ENCODE measurements around the gene ROBO1.
"Not testable (repeated sequence)": the region's sequence is repeated elsewhere in the genome, so short reads cannot be mapped to it uniquely, and the experiment has no call there.

The ROBO1 gene

GRCh38 chr3:78757731-78758130 lies 1010.1 kb downstream of the ROBO1 start:
- FAIRE-seq (no peak), DNase-seq (ENCODE audit: low spot score) (no peak)

DNA sequence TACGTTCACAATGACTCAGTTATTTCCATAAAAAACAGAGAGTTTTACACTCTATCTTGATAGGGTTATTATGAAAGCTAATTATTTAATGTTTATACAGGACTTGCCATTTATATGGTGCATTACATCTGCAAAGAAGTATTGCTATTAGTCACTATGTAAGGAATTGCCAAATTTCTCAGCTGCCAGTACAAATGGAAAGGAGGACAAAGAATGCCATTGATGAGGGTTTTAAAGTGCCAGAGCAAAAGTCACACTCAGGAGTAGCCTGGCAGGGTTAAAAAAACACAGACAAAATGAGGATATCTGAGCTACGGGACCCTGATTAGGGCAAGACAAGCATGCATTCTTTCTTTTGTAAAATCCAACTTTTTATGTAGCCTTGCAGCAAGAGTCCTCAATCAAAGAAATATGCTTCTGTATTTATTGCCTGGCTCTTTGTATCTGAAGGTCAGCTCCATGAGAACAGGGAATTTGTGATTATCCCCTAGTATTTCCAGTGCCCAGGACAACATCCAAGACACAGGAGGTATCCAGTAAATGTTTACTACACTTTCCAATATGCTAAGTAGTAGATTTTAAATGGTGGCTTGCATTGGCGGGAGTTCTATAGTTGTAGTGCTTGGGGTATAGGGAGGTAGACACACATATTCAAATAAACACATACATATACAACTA lies 1013.6 kb downstream of the ROBO1 start:
- FAIRE-seq (no peak), DNase-seq (ENCODE audit: low spot score) (peak; percentile 48)

- FAIRE-seq = no peak
- DNase-seq (ENCODE audit: low spot score) = no peak
Observed at GRCh38 chr3:78751266-78751665, 1016.5 kb downstream of the ROBO1 start.

GRCh38 chr3:78750291-78750690 lies 1017.5 kb downstream of the ROBO1 start:
- DNase-seq (ENCODE audit: low spot score); FAIRE-seq: not testable (repeated sequence)

DNA sequence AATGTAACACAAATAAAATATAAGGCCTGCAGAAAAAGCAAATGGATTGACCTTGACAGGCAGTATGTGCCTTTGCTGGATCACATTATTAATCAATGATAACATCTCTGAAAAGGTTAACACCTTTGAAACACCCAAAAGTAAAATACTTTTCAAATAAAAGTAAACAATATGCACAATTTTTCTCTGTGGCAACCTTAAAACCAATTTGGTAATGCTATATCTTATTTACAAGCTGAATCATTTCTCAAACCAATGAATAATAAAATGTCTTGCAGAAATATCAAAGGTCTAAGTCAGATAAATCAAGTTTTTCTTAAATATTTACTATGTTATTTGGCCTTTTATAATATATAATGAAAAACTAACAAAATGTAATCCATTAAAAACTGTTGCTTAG lies 1018.7 kb downstream of the ROBO1 start:
- no peak for DNase-seq (ENCODE audit: low spot score)
- FAIRE-seq = no peak

DNA sequence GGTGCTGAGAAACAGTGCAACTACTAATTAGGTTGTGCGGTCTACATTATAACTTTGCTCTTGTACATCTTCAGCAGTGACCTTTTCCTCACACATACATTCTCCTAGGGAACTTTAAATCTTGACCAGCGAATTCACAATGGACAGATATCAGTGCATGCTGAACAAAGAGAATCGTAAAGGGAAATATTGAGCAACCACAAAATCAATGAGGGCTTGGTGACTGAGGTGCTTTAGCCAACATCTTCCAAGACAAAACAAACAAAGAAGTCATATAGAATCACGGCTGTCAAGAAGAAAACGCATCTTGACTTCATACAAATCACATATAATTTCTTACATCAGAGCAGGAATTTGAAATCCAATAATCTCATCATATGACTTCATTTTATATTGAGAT lies 1022.0 kb downstream of the ROBO1 start:
- DNase-seq (ENCODE audit: low spot score) = no peak
- no peak for FAIRE-seq

DNA sequence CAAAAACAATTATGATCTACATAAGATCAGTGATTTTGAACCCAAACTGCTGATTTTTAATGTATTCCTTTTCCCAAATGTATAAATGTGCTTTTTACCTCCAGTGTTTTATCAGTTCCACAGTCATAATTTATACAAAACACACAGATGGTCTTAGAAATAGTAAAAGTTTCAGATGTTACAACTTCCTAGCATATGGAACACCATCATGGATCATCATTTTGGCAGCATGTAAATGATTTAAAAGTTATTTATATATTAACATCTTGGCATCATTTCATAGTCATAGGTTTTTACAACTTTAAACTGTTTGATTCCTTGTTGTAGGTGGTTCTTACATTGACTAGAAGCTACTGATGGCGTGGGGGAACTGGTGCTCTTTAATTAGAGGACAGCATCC lies 1025.3 kb downstream of the ROBO1 start:
- DNase-seq (ENCODE audit: low spot score) (no peak), FAIRE-seq (no peak)

DNA sequence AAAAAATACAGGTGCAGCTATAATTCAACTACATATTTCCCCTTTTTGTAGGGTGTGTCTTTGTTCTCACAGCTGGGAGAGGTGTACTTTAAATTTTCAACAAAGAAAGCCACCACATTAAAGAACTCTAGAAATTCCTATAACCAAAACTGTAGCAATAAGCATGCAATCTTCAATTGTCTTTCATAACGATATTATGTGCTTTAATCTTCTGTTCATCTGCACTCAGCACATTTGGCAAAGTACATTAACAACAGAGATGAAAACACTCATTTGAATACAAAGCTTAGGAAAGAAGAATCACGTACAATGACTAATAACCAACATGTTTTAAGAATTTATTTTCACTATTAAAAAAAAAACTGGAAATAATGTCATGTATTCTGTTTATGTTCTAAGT lies 1025.8 kb downstream of the ROBO1 start:
- DNase-seq (ENCODE audit: low spot score) (no peak), FAIRE-seq (no peak)

DNA sequence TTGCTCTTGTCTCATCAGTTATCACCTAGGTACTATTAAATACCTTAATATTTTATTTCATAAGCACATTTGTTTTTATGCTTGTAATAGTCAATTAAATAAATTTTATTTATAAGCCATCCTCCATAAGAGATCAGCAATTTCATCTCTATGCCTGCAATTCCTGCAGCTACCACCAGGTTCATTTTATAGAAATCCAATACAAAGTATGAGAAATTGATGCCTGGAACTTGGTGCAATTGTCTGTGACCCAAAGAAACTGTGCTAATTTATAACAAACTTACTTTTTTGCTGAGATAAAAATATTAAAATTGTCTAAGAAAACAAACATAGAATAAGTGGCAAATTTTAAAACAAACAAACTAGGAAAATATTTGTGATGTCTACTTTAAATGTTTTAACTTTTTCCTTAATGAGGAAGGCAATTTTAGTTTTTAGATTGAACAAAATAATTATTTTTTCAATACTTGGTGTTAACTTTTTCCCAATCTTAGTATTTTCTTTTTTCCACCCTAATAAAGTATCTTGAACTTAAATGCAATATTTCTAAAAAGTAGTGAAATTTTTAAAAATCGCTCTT lies 1026.6 kb downstream of the ROBO1 start:
- DNase-seq (ENCODE audit: low spot score) (no peak), FAIRE-seq (no peak)

DNA sequence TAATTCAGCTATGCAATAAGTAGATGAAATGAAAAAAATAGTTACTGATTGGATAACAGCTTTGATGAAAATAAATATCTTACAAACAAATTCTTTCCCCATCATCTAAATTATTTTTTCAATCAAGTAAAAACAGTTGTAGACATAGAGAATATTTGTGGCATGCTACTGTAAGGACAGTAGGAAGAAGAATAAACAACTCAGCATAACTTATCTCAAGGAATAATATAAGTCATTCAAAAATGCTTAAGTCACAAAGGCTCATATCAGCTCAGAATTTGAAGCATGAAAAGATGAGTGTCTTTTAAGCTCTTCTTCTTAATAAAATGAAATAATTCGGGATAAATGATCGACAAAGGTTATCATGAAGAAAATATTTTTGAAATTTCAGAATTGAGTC lies 1029.0 kb downstream of the ROBO1 start:
- DNase-seq (ENCODE audit: low spot score) (no peak), FAIRE-seq (no peak)

- FAIRE-seq (no peak), DNase-seq (ENCODE audit: low spot score) (peak; percentile 36)
Observed at GRCh38 chr3:78737988-78738387, 1029.8 kb downstream of the ROBO1 start.

- FAIRE-seq (no peak), DNase-seq (ENCODE audit: low spot score) (no peak)
Observed at GRCh38 chr3:78736863-78737262, 1030.9 kb downstream of the ROBO1 start.

GRCh38 chr3:78734048-78734637 lies 1033.7 kb downstream of the ROBO1 start:
- FAIRE-seq (no peak), DNase-seq (ENCODE audit: low spot score) (no peak)

DNA sequence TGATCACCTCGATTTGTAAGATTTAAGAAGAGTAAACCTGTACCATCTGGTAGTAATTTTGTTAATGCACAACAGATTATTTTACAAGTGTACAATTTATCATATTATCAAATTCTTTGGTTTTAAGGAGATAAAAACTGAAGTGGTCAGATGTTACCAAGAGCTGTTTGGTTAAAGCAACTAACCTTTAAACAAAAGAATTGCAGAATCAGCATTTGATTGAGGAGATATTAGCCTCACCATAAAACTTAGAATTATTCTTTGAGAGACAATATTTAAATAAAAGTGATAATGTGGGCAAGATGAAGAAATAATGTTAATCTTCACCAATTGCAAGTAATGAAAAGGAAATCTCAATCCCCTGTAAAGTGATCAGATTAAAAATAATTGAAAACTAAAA lies 1034.9 kb downstream of the ROBO1 start:
- DNase-seq (ENCODE audit: low spot score) (no peak), FAIRE-seq (no peak)

DNA sequence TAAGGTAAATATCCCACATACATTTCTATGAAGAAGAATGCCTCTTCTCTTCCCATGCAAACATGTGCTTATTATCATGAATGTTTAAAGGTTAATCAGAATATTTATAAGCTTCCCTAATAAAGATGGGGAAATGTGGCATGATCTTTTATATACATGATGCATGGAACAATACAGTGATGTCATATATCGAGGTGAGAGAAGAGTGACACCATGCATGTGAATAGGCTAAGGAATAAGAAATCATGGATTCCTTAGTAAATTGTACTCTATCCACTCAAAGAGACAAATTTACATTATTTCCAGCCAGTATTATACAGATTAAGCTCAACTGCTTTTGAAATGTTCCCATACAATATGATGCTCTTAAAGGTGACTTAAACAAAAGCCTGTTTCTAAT lies 1035.3 kb downstream of the ROBO1 start:
- no peak for DNase-seq (ENCODE audit: low spot score)
- FAIRE-seq = no peak

DNA sequence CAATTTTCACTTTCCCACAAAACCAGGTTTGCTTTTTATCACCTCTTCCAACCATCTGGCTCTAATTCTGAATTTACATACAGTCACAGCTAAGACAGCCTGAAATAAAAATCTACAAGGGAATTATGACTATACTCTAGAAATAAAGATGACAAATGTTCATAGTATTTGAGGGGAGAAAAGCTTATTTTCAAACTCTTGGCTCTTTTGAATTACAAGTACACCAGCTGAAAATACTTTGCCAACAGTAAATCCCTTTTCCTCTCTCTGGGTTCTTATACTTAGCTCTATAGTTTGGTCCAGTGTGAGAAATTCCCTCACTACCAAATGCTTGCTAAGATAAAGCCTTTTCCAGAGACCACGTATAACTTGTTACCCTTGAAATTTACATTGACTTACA lies 1037.9 kb downstream of the ROBO1 start:
- DNase-seq (ENCODE audit: low spot score) (no peak), FAIRE-seq (no peak)

DNA sequence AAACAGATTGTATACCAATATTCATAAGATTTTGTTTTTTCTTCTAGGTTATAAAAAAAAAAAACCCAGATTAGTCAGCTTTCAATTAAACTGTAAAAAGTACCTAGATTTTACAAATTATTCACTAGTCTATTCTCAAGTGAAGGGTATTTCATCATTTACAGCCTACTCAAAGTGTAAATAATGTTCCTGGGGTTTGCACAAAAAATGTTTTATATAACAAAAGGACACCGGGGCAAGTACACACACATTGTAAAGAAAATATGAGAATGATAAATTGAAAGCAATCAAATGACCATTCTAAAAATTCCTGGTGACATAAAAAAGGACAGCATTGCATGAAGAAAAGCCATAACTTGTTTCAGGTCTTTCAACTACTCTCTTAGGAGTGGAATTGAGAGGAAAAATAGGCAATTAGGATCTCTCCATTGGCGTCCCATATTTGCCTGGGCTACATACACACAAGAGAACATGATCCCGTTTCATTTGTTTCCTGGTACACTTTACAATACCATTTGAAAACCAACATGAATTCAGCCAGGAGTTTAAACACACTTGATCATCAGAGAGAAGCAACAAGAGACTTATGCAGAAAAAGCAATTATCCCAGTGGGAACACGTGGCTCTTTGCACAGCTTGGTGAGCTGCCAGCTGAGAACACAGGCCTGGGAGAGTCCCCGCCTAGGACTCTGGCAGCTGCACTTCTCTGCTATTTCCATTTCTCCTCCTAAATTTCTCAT lies 1039.2 kb downstream of the ROBO1 start:
- FAIRE-seq (no peak), DNase-seq (ENCODE audit: low spot score) (no peak)

- DNase-seq (ENCODE audit: low spot score) (no peak), FAIRE-seq (no peak)
Observed at GRCh38 chr3:78726545-78726944, 1041.3 kb downstream of the ROBO1 start.

DNA sequence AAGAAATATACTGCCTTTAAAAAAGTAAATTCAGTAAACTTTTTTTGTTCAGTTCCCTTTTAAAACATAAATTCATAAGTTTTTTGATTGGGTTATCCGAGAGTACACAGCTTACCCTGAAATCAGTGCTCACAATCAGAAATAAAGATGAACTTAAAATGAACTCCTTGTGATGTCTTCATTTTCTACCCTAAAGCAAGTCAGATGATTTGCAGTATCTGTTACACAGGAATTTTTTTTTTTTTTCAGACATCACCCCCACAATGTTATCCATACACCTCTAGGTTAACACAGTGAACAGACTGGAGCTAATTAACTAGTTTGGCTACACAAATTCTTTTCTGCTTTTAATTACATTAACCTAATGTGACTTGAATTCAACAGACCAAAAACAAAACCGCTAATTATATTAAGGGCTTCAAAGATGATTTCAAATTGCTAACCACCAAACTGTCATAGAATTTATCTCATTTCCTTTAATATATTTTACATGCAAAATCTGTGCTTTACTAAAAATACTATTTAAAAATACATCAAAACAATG lies 1042.0 kb downstream of the ROBO1 start:
- no peak for DNase-seq (ENCODE audit: low spot score)
- no peak for FAIRE-seq

DNA sequence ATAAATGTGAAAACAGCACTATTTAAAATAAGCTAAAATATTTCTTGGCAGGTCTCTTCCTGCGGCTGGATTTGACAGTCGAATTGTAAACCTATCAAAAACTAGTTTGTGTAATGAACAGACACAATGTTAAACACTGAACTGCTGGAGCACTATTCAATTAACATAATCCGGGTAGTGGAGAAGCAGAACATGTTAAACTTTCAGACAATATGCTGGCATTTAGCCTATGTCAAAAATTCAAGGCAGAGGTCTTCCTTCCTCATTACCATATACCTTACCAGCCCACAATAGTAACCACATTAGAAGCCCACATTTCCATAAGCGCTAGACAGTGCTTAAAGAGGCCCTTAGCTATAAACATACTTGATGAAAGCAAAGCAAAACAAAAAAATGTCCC lies 1042.9 kb downstream of the ROBO1 start:
- FAIRE-seq (no peak), DNase-seq (ENCODE audit: low spot score) (no peak)

DNA sequence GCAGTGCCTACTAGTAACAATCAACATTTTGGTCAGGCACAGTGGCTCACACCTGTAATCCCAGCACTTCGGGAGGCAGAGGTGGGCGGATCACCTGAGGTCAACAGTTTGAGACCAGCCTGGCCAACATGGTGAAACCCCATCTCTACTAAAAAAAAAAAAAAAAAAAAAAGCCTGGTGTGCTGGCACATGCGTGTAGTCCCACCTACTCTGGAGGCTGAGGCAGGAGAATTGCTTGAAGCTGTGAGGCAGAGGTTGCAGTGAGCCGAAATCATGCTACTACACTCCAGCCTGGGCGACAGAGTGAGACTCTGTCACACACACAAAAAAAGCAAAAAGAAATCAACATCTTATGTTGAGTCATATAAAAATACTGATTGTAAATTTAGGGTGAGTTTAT lies 1043.4 kb downstream of the ROBO1 start:
- not testable (repeated sequence) for DNase-seq (ENCODE audit: low spot score); FAIRE-seq
